Cerebellar nuclear complex (tissue), 1 donor: ENCODE data around the gene TPK1.
"Not testable (repeated sequence)": the region's sequence is repeated elsewhere in the genome, so short reads cannot be mapped to it uniquely, and the experiment has no call there.

Experiments
- DNase-seq, 2 experiments: peaks; one replicate each; lab custom pipeline; 2025; lab: John Stamatoyannopoulos, UW

Gene TPK1

DNA sequence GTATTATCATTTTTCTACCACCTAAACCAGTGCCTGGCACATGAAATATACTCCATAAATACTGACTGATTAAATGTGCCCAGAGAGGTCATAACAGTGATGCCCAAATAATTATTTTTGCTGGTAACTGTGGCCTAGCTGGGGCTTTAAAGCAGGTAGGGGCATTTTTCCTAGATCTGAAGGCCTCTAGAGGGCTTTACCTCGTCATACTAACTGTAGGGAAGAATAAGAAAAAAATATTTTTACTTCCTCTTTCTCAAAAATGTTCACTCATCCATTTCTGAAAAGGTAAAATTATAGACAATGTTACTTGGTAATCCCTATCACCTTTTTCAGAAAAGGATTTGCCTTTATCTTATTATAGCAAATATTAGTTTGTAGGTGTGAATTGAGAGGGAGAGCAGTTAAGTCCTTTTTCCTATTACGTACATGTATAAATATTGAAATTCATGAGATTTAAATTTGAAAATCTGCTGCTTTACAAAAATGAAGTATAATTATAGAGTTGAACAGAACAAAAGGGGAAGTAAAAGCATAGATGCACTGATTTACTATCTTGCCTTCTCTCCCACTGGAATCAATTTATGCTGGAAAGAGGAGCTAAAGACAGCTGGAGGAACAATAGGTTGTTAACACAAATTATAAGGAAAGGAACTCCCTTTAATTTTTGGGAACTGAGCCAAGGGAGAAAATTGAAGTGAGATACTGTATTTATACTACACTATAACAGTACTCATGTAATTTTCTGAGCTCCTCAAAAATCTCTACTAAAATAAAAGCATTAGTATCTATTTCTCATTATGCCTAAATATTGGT is 360.8 kb downstream of the TPK1 start:
- no peak for DNase-seq

DNA sequence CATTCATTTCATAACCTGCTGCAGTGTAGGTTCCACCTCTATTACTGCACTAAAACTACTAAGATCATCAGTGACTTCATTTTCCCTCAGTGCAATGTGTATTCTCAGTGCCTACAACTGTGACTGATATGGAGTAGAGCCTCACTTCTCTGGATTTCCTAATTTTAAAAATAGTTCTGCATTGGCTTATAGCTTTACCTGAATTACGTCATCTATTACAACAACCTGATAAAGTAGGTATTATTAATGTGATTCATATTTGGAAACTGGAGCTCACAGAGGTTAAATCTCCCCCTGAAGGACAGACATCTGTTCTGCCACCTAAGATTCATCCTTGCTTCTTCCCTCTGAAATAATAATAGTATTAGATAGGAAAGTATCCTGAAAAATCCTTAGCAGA is 361.5 kb downstream of the TPK1 start:
- no peak for DNase-seq

DNA sequence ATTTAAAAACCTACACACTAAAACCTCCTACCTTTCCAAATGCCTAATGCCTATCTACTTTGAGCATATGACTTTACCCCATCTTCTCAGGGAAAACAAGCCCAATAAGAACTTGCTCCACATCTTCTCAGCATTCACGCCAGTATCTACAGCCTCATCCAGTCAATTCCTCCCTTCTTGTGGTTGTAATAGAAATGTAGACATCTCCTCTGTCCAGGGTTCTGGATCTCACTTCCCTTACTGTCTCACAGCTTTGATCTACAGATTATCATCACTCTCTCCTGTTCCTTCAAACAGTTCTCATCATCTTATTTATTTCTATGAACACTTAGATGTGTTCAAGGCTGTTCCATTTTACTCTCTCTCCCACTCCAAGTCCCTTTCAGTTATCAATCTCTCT is 361.9 kb downstream of the TPK1 start:
- no peak for DNase-seq

DNA sequence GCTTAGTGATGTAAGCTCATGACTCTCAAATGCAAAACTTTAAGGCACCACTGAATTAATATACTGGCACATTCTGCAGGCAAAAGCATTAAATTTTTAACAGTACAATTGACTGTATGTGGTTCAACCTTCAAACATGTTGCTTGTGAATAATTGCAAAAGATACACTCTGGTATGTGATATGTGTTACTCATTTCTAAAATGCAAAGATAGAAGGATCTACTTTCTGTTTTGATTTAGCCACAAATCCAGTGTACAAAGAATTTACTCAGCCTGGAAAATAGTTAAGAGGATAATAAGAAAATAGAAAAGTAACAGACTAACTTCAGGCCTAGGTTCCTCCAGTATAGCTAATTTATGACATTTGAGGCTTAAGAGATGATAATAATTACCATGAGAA is 365.8 kb downstream of the TPK1 start:
- no peak for DNase-seq

DNA sequence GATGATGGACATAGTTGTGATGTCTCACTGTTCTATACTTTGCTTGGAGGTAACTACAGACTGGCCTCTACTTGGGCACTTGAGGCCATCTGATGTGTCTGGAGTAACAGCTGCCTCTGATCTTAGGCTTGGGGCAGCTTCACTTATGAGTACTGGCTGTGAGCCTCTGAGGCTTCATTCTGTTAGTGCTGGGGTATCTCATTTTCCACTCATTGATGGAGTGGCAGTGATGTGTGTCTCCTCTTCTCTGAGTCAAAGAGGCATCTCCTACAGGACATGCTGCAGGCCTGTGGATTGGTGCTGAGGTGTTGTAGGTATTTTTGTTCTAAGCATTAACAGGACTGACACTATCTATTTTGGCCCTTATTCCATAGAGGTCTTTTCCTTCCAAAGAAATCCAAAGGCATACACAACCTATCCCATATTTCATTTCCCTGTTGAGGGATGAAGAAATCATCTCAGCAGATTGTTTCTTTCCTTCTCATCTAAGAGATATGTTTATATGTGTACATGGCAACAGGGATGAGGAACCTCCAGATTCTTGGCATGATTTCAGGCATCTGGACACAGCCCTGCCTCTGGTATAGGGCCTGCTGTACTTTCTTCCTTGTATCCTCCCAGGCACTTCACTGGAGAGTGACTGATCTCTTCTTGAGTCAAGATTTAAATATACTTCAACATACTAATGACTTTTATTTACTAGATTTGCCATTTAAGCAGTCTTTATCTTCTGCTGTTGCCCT is 366.7 kb downstream of the TPK1 start:
- no peak for DNase-seq

DNA sequence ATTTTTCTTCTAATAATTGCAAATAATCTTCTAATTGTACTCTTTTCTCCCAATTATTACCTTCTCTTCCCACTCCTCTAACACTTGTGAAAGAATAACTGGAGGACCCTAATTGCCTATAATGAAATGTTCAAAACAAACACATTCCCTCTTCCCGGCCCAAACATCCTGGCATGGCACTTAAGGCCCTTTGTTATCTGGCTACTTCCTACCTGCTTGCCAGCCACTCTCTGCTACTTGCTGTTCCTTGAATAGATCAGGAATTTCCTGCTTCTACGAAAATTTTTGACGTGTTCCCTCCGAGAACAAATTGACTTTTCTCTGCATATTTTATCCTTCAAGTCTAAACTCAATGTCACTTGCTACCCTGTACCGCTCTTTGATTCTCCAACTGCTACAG is 376.2 kb downstream of the TPK1 start:
- DNase-seq, result no peak

DNA sequence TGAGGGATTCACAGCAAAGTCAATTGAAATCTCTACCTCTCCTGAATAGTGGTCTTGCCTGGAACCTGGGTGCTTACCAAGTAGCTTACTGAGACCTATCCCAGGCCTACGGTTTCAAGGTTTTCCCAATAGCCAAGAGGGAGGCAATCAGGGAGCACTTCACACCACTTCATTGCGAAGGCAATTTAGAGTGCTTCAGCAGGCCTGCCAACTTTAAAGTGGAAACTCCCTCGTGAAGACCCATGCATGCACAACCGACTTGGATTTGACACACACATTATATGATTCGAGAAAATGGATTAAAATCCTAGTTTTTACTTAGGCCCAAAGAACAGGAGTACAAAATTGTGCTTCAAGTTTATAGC is 380.8 kb downstream of the TPK1 start:
- no peak for DNase-seq

DNA sequence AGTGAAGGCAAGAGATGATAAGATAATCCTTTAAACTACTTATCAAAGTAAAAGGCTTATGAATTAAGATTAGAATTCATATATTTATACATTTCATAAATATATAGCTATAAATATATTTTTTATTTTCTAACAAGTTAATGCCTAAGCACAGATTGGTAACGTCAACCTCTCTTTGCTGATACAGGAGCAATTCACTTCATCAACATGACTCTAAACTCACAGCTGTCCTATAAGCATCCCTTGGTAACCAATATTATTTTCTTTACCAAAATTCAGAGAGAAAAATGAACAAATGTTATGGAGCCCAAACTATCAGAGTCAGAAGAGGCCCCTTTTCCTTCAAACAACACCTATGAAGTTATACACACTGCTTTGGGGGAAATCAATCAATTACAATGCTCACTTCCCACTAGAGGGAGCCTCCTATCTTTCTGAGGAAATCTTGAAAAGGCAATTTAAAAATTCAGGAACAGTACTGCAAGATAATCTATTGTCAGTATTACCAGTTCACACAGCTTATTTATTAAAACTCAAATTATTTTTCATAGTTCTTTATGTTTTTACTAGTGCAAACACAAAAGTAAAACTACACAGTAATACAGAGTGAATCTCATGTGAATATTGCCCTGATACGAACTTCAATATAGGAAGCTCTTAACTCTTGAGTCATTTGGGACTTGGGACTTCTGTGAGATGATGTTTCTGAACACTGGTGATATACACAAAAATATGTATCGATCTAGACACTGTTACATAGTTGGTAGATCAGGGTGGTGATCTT is 381.4 kb downstream of the TPK1 start:
- no peak for DNase-seq

DNA sequence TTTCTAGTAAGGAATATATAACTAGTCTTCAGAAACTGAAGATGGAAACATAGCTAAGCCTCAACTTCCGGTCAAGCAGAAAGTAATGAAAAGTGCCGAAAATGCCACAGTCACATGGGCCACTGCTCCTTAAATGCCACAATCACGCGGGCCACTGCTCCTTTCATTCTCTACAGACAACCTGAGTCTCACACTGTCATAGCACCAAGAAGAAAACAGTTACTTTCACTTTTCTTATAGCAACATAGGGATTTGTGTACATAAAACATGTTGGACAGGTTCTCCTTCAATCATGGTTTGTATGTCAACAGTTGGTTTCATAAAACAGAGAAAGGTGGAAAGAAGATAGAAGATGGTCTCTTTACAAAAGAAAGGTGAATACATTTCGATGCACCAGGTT is 383.8 kb downstream of the TPK1 start:
- DNase-seq, result no peak

DNA sequence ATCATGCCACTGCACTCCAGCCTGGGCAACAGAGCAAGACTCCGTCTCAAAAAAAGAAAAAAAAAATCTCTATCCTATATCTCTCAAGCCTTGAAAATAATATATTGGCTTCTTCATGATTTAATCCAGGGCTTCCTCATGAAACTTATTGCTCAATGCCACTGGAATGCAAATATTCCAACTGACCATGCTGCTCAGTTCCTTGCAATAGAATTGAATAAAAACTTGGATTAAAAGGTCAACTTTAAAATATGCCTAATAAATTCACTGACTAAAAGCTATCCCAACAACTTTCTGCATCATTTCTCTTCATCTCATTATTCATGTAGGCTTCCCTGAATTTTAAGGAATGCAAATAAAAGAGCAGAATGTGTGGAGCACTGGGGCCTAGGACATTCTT is 390.3 kb downstream of the TPK1 start:
- DNase-seq, result no peak

DNA sequence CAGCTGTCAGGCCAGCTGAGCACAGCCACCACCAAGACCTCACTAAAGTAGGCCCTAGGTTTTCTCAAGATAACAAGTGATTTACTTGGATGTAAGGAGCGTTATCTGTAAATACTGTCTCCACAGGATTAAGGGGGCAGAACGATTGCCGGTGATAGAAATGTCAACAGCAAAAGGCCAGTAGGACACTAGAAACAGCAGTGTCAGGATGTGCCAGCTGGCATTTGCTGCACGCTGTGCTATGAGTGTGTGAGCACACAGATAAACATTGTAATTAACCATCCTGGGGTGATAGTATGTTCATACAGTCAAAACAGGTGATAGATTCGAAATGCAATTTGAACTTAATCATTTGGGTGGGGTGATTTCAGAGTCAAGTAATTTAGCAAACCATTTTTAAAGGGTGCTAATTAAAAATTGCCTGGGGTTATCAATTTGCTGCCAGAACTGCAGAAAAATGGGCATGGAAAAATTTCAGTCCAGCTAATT is 396.1 kb downstream of the TPK1 start:
- DNase-seq, result no peak

DNA sequence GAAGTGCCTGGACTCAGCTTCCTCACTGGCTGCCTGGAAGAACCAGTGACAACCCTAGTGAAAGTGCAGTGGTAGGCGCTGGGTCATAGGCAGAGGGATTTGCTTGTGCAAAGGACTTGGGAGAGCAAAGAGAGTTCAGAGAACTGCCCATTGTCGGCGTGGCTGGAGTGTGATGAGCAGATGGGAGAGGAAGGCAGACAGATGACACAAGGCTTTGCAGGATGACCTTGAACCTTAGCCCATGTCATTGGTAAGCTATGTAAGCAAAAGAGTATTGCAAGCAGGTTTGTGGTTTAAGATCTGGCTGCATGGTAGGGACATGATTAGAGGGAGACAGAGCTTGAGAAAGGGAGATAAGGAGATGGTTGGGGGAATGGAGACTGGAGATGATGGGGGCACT is 397.1 kb downstream of the TPK1 start:
- DNase-seq, result no peak

DNA sequence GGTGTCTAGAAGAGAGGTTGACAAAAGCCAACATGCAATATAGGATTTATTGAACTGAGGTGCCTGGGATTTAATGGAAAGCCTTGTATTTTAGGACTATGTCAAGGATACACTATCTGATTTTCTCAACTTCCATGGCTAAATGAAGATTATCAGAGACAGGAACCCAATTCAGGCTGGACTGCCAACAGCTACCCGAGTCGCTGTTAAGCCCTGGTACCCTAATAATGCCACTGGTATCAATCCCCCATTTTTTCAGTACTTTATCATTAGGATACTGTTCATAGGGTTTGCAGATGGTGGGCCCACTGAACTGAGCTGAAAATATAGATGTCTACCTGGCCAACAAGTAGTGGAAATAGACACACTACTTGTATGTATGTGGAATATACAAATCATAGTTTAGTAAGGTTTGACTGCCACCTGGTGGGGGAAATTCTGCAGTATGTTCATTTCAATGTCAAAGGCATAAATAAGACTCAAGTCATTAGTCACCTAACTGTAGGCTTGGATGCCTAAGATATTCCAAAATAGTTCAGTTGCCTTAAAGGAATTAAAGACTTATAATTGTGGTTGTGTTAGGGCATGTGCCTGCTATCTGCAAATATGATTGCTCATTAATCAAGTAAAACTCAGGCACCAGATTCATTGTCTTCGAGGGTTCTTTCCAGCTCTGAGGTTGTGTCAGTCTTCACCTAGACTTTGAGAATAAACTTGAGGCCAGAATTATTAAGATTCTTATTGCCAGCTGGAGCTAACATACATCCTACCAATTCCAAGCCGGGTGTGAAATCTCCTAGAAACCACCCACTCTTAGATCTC is 398.3 kb downstream of the TPK1 start:
- DNase-seq, result no peak

DNA sequence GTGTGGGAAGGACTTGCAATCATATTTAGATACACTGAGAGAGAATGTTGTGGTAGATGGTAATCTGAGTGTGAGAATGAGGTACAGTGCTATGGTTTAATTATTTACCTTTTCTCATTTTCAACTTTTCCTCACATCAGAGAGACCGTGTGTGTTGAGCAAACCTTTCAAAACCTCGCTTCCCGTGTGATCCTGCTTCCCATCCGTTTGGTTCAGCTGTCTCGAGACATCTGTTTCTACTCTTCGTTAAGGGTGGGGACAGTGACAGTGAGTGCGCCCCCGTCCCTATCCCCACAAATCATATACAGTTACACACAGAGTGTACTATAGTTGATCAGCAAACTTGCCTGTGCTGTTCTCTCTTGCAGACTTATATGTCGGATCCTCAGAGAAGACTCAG is 399.4 kb downstream of the TPK1 start:
- no peak for DNase-seq

DNA sequence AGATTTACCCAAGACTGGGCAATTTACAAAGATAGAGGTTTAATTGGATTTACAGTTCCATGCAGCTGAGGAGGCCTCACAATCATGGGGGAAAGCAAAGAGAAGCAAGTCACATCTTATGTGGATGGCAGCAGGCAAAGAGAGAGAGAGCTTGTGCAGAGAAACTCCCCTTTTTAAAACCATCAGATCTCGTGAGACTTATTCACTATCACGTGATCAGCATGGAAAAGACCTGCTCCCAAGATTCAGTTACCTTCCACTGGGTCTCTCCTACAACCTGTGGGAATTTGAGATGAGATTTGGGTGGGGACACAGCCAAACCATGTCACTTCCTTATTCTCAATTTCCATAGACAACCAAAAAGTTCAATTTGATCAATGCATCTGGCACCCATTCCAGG is 407.4 kb downstream of the TPK1 start:
- DNase-seq, result no peak

DNA sequence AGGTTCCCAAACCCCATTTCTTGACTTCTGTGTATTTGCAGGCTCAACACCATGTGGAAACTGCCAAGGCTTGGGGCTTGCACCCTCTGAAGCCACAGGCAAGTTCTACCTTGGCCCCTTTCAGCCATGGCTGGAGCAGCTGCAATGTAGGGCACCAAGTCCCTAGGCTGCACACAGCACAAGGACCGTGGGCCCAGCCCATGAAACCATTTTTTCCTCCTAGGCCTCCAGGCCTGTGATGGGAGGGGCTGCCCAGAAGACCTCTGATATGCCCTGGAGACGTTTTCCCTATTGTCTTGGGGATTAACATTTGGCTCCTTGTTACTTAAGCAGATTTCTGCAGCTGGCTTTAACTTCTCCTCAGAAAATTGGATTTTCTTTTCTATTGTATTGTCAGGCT is 408.3 kb downstream of the TPK1 start:
- not testable (repeated sequence) for DNase-seq

DNA sequence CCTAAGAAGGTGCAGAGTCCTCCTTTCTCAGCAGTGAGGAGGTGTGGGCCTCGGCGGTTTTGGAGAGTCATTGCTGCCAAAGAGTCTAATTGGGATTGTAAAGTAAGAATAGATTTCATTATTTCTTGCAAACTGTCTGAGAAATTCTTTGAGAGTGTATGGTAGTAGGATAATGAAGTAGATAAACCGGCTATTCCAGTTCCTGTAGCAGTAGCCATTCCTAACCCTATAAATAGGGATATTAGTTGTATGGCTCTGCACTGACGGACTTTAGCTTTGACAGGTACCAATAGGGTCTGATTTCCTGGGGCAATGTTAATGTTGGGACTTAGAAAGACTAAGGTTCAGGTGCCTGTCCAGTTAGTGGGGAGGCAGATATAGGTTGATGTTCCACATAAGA is 416.9 kb downstream of the TPK1 start:
- not testable (repeated sequence) for DNase-seq

DNA sequence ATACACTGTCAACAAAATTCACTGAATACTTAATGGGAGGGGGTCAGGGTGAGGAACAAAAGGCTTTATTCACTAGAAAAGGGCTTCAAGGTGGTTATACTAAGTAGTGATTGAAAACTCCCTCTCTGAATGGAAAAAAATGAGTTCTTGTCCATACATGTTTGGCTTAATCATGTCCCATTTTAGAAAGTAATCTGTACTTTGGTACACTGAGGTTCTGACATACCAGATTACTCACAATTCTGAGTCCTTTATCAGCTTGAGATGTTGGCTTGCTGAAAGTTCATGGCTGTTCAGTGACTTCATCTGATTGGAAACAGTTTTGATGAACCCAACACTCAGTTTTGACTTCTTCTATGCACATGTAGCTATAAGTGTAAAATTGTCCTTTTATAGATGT is 419.5 kb downstream of the TPK1 start:
- DNase-seq, result no peak

DNA sequence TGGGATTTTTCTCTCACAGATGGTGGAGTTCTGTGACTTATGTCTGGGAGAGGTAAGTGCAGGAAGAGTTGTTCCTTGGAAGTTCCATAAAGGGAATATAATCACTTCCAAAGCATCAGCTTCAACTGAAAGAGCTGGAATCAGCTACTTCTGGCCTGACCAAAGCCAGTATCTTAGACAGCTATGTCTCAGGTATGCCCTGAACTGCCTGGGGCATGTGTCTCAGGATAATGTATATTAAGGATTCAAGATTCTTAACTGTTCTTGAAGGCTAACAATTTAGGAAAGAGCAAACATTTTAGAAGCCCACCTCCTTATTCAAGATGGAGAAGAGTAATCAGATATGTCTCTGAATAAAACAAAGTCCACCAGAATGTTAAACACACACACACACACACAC is 420.0 kb downstream of the TPK1 start:
- no peak for DNase-seq

DNA sequence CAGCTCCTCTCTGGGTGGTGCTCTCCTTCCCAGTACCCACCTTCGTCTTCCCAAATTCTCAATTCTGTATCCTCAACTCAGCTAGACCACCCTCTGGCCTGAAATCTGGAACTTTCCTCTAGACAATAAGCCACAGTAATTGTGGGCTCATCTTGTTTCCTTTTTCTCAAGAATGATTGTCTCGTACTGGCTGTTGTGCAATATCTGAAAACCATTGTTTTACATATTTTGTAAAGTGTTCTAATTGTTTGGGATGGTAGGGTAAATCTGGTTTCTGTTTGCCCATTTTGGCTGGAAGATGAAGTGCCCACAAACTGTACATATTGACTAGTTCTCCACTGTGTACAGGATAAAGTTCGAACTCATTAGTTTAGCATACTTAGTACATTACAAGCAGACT is 421.0 kb downstream of the TPK1 start:
- DNase-seq, result no peak

DNA sequence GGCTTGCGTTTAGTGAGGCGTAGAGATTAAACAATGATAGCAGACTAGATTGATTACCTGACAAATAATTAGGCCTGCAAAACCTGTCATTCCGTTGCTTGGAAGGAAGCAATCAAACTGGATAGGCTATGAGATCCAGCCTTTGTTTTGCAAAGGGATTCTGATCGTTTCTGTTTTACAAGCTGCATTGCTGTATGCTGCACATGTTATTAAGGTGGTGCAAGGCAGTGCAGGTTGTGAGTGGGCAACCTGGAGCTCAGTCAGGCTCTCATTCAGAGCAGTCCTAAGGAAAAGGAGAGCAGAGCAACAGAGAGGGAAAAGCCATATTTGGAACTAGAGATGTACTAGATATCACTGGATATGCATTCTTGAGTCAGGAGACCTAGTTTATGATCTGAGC is 425.4 kb downstream of the TPK1 start:
- DNase-seq, result no peak

DNA sequence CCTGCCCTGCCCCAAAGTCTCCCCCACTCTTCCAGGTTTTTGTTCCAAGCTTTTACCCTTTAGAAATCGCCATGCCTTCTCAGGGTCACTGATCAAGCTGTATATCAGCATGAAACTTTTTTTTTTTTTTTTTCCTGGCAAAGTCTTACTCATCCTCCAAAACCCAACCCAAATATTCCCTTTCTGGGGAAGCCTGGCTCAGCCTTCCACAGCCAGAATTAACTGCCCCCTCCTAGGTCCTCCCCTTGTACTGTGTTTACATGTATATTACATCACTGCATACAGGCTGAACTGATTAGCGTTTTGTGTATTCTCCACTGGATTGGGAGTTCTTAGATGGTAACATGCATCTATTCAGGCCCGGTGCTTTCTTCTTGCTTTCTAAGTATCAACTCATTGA is 427.7 kb downstream of the TPK1 start:
- no peak for DNase-seq
